Hematopoietic multipotent progenitor cell treated with erythropoietin and hydrocortisone succinate and interleukin-3 and kit ligand, for 17 days (in vitro differentiated cells): ENCODE measurements around the gene C3AR1.
A peak's percentile ranks its signal among the peaks of the same experiment; 100 is the strongest.
"Not testable (repeated sequence)": the region's sequence is repeated elsewhere in the genome, so short reads cannot be mapped to it uniquely, and the experiment has no call there.

Experiments used
- DNase-seq: peaks from one replicate; pipeline ENCODE4 v3.0.0-alpha.2; 2015; ENCODE audit warnings: low spot score

C3AR1 gene

GRCh38 chr12:8065991-8066594, at the start of gene C3AR1:
C3AR1 (minus strand) TSS chr12:8066359; CDS start chr12:8060185, 6,174 bp downstream.
- no peak for DNase-seq

- not testable (repeated sequence) for DNase-seq
Observed at GRCh38 chr12:8113117-8113516, 47.0 kb upstream of the C3AR1 start.

DNA sequence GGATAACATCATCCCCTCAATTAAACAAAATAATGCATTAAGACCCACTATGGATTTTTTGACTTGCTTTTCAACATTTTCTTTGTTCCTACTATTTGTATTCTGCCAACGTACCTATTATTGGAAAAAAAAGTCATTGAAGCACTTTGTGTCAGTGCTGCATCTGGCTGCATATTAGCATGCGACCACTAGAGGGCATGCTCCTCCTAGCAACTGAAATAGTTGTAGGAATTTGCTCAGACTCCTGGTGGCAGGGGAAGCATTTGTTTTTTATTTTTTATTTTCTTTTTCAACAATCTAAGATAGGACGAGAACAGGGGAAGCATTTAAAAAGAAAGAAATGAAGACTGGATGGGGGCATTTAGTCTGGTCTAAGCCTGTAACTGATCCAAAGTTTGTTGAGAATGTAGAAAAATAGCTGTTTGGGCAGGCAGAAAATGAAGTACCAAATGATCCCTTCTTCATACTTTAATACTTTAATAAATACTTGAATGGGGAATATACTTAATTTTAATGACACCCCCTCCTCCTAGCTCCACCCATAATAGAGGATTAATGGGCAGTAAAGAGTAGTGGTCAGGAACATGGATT, 42.7 kb upstream of the C3AR1 start:
- DNase-seq: peak; percentile 73

- no peak for DNase-seq
Observed at GRCh38 chr12:8099235-8099634, 33.1 kb upstream of the C3AR1 start.

DNA sequence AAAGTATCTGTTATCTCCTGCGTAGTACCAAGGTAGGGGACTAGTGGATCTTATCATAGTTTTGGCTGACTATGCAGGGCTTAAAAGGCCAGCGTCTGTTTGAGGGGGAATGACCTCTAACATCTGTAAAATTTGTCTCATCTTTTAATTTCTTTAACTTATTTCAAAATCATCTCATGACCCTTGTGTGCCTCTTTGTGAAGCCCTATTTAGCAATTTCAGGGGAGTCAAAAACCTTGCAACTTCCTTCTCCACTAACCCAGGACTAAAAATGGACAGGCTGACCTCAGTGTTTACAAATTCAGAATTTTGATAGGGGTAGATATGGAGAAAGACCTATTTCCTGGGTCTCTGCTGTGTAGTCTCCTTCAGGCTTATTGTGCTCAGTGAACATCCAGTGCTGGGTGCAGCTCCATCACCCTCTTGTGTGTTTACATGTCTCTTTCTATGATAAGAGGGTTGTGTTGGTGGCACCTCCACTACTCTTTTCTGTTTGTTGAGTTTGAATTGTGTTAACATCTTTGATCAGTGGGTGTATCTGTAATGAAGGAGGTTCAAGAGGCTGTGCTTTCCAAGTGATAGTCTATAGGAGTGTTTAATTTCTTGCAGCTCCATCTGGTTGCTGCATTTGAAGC, 30.2 kb upstream of the C3AR1 start:
- DNase-seq: no peak

DNA sequence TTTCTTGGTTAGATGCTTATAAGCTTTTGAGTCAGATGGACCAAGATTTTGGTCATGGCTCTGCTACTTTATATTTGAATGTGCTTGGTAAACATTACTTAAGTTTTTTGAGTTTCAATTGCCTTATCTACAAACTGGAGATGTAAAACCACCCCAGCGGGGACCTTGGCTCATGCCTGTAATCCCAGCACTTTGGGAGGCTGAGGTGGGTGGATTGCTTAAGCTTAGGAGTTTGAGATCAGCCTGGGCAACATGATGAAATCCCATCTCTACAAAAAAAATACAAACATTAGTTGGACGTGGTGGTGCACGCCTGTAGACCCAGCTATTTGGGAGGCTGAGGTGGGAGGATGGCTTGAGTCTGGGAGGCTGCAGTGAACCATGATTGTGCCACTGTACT, 27.1 kb upstream of the C3AR1 start:
- DNase-seq: no peak

DNA sequence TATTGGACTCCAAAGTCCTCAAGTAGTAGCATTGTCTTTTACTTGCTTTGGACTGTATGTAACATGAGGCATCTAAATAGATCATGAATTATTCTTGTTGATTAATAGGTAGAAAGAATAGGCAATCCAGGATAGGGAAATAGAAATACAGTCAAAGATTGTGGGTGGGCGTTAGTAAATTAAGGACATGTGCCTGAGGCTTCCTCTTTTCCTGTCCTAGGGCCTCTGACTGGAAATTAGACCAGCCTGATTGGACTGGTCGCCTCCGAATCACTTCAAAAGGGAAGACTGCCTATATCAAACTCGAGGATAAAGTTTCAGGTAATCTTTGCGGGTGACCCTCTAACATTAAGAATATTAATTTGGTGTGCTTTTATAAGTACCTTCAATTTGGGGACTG, 23.6 kb upstream of the C3AR1 start:
- DNase-seq: no peak

GRCh38 chr12:8089277-8089676, 23.1 kb upstream of the C3AR1 start:
- not testable (repeated sequence) for DNase-seq

DNA sequence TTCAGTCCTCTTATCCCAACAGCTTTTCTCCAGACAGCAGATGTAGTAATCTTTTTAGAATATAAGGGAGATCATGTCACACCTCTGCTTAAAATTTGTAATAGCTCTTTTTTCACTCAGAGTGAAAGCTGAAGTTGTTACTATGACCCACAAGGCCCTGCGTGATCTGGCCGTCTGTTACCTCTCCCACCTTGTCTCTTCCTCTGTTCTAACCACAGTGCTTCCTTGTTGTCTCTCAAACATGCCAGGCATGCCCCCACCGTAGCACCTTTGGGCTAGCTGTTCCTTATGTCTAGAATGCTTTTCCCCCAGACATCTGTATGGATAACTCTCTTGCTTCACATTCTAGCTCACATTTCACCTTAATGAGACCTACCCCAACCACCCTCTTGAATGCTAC, 22.4 kb upstream of the C3AR1 start:
- no peak for DNase-seq

DNA sequence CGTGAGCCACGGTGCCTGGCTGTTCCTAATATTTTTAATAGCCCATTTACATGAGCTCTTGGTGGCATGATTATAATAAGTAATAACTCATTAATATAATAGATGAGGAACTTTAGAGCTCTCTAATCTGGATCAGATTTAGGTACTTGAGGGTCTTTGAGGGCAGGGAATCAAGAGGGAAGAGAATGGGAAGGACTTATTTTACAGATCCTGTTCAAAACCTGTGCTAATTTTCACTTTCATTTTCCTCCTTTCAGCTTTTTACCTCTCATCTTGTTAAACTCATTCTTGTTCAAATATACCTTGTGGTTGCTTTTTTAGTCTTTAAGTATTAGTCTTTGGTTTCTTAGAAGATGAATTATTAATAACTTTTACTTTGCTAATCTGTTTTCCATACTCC, 21.5 kb upstream of the C3AR1 start:
- no peak for DNase-seq

GRCh38 chr12:8084351-8084750, 18.2 kb upstream of the C3AR1 start:
- DNase-seq: not testable (repeated sequence)

GRCh38 chr12:8082808-8083100, 16.6 kb upstream of the C3AR1 start:
- no peak for DNase-seq

GRCh38 chr12:8081251-8081920, 15.2 kb upstream of the C3AR1 start:
- DNase-seq: peak; percentile 39

DNA sequence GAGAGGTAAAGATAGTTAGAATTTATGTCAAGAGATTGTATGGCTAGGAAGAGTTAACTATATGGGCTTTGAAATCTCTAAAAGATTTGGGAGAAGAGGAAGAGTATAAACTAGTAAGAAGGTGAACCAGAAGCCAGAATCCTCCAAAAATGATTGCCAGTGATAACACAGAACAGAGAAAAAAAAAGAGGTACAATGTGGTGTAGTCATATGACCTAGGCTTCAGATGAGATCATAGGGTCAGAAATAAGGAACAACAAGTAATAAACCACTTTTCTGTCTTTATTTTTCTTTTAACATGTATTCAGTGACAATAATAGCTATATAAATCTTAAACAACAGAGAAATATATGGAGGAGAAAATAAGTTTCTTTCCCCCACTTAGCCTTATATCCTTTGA, 14.0 kb upstream of the C3AR1 start:
- DNase-seq: no peak

DNA sequence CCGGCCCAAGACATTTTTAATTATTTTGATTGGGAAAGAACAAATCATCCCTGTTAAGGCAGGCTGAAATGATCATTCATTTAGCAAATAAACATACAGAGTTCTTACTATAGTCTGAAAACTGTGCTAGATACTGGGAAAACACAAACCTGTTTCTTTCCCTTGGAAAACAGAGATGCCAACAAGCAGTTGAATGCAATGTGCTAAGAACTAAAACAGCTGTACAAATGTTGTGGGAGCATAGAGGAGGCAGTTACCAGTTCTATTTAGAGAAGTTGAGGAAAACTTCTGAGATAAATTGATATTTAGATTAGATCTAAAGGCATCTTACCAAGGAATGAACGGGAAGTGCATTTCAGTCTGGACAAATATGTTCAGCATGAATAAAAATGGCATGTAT, 12.8 kb upstream of the C3AR1 start:
- DNase-seq: no peak

DNA sequence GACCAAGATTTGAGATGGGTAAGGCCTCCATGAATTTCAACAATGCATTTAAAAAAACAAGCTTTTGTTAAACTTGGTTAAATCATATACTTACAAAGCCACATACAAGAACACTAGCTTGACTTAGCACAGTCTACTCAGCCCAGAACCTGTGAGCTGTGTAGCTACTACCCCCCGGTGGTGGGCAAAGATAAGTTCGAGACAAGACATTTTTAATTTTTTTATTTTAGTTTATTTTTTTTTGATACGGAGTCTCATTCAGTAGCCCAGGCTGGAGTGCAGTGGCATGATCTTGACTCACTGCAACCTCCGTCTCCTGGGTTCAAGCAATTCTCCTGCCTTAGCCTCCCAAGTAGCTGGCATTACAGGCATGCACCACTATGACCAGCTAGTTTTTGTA, 12.2 kb upstream of the C3AR1 start:
- no peak for DNase-seq

DNA sequence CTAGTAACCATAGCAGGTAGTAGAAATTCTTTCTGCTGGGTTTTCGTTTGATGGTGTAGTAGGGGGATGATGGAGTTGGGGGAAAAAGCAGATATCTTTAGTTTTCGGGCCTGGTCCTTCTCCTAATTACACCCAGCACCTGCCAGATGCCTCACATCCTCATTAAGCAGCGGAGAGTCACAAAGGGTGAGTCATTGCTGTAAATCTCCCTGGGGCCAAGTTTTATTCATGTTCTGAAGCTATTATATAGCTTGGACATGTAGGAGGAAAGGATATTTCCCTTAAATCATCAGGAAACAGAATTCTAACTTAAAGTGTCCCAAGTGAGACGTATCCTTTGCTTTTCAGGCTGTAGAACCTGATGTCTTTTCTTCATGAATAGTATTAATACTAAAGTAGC, 11.0 kb upstream of the C3AR1 start:
- DNase-seq: no peak

DNA sequence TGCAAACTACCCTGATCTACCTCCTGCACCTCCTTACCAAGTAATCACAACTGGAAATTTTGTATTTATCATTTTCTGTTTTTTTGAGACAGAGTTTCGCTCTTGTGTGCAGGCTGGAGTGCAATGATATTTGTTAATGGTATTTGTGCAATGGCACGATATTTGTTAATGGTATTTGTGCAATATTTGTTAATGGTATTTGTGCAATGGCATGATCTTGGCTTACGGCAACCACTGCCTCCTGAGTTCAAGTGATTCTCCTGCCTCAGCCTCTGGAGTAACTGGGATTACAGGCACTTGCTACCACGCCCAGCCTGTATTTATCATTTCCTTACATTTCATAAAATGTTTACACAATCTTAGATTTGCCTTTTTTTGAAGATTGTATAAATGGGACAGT, 10.2 kb upstream of the C3AR1 start:
- no peak for DNase-seq

- DNase-seq: no peak
Observed at GRCh38 chr12:8075935-8076334, 9.8 kb upstream of the C3AR1 start.

- DNase-seq: not testable (repeated sequence)
Observed at GRCh38 chr12:8071820-8072219, 5.7 kb upstream of the C3AR1 start.

- no peak for DNase-seq
Observed at GRCh38 chr12:8069582-8069981, 3.4 kb upstream of the C3AR1 start.

- DNase-seq: no peak
Observed at GRCh38 chr12:8064131-8064530, 2.0 kb downstream of the C3AR1 start.

DNA sequence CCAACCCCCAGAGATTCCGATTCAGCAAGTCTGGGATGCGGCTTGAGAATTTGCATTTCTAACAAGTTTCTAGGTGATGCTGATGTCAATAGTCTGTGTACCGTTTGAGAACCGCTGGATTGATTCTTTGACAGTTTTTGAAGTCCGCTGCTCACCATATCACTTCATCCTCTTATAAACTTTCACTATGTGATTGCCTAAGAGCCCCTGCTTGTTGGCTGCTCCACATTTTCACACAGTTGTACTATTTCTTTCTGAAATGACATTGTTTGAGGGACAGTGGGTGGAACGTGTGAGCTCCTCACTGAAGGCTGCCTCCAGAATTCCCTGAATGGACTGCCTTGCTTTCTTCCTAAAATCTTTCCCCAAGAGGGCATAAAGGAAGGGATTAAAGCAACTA, 7.7 kb downstream of the C3AR1 start:
- DNase-seq: no peak

DNA sequence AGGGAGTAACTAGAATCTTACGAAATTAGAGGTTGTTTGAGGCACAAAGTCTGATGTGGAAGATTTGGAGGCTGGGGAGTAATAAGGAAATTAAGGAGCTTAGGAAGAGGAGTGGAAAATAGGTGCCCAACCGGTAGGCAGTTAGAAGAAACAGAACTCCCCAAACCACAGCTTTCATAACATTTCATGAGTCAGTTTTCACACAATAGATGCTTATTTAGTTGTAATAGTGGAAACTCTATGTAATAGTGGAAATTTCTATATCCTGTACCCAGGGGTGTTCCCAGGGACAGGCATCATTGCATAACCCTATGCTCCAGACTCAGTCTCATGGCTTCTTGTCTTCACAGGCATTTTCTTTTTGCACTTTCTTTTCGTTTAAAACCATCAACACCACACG, 8.3 kb downstream of the C3AR1 start:
- no peak for DNase-seq
